HepG2 (cell line): ENCODE results near the gene GGTA1. TPM values are rescaled to one million over a fixed set of nuclear protein-coding genes. Genes with fewer than 3 reads are reported as not detected.

ENCODE experiments used
- CAMTA2 ChIP-seq: sonication (generic); formaldehyde crosslinking; IDR thresholded peaks from 2 replicates; pipeline ENCODE4 v1.4.0; 2020; ENCODE audit warnings: mild to moderate bottlenecking, missing genetic modification reagents, borderline replicate concordance
- IRF1 ChIP-seq: sonication (generic); formaldehyde crosslinking; IDR thresholded peaks from 2 replicates; pipeline ENCODE4 v1.4.0; 2020; ENCODE audit warnings: low read depth, mild to moderate bottlenecking, missing genetic modification reagents
- ISL2 ChIP-seq: sonication (generic); formaldehyde crosslinking; IDR thresholded peaks from 2 replicates; pipeline ENCODE4 v1.5.0; 2020; ENCODE audit warnings: missing genetic modification reagents
- MAFK ChIP-seq, 2 experiments: IDR thresholded peaks in 1 of 2; conservative IDR thresholded peaks in 1 of 2; 2 replicates each; pipeline ENCODE4 v1.6.1; 2011; ENCODE audit warnings: improper control_type of control experiment in 2 of 2, low read length in 2 of 2
- PHF21A ChIP-seq: sonication (generic); formaldehyde crosslinking; IDR thresholded peaks from 2 replicates; pipeline ENCODE4 v1.5.0; 2020; ENCODE audit warnings: mild to moderate bottlenecking, missing genetic modification reagents
- SNAPC2 ChIP-seq: sonication (generic); formaldehyde crosslinking; IDR thresholded peaks from 2 replicates; pipeline ENCODE4 v1.8.1; 2022; ENCODE audit warnings: mild to moderate bottlenecking, missing genetic modification reagents
- SNAPC4 ChIP-seq: sonication (generic); formaldehyde crosslinking; IDR thresholded peaks from 2 replicates; pipeline ENCODE4 v1.4.0; 2020; ENCODE audit warnings: mild to moderate bottlenecking, missing genetic modification reagents
- TBX2 ChIP-seq: sonication (generic); formaldehyde crosslinking; IDR thresholded peaks from 2 replicates; pipeline ENCODE4 v1.5.0; 2020; ENCODE audit warnings: missing genetic modification reagents, mild to moderate bottlenecking, borderline replicate concordance
- TBX3 ChIP-seq: fragments of 450-650 bp; IDR thresholded peaks from 2 replicates; pipeline ENCODE4 v1.6.1; 2017; ENCODE audit warnings: antibody characterized with exemption, mild to moderate bottlenecking, inconsistent platforms, borderline replicate concordance
- ZIK1 ChIP-seq: sonication (generic); formaldehyde crosslinking; IDR thresholded peaks from 2 replicates; pipeline ENCODE4 v1.5.0; 2020; ENCODE audit warnings: mild to moderate bottlenecking, low read depth, missing genetic modification reagents, borderline replicate concordance
- ZNF17 ChIP-seq: sonication (generic); formaldehyde crosslinking; IDR thresholded peaks from 2 replicates; pipeline ENCODE4 v1.5.0; 2020; ENCODE audit warnings: mild to moderate bottlenecking, missing genetic modification reagents
- ZNF446 ChIP-seq: sonication (generic); formaldehyde crosslinking; IDR thresholded peaks from 2 replicates; pipeline ENCODE4 v1.5.0; 2020; ENCODE audit warnings: mild to moderate bottlenecking, missing genetic modification reagents
- ZNF703 ChIP-seq: sonication (generic); formaldehyde crosslinking; IDR thresholded peaks from 2 replicates; pipeline ENCODE4 v1.5.1; 2020; ENCODE audit warnings: missing genetic modification reagents, mild to moderate bottlenecking, moderate library complexity, borderline replicate concordance
- polyA plus RNA-seq, 8 experiments: library from polyadenylated mRNA; depleted of rRNA in 3 of 8; stranded (reverse) in 7 of 8; unstranded in 1 of 8; fragments of >200 nt; fragmentation: Illumina TruSeq in 4 of 8; extraction: Trizol in 4 of 8; gene quantifications; 2 replicates each; pipeline versions ENCODE4 v1.2.1 to v1.2.3, GENCODE V29; 2011 to 2016; ENCODE audit warnings: low read depth in 4 of 8, missing spikeins in 1 of 8, mixed read lengths in 1 of 8; ENCODE audit not compliant: insufficient read depth in 1 of 8
- total RNA-seq, 5 experiments: library from RNA; depleted of rRNA; stranded (reverse); fragments of >200 nt; fragmentation: Illumina TruSeq; extraction: Trizol; gene quantifications; 2 replicates each; pipeline ENCODE4 v1.2.3, GENCODE V29; 2016; ENCODE audit warnings: low read depth in 1 of 5
- TF ChIP-seq, protein P1 (sequence below): sonication (generic); formaldehyde crosslinking; IDR thresholded peaks from 2 replicates; pipeline ENCODE4 v1.4.0; 2020; ENCODE audit warnings: mild to moderate bottlenecking, low read depth, missing genetic modification reagents
- TF ChIP-seq, protein P2 (sequence below): sonication (generic); formaldehyde crosslinking; IDR thresholded peaks from 2 replicates; pipeline ENCODE4 v1.4.0; 2020; ENCODE audit warnings: missing genetic modification reagents, mild to moderate bottlenecking, borderline replicate concordance

Gene GGTA1
- total and polyA plus RNA-seq, 2 of the 13 experiments (the other 11 are each of a cell fraction or from before 2014, with no cell fraction given): not detected

GRCh38 chr9:121545875-121546423 is 46.3 kb upstream of the GGTA1 start (continued):
- TF ChIP-seq SNAPC4 (CRISPR knock-in tag): no peak
- no peak for TF ChIP-seq TBX3
- no peak for TF ChIP-seq IRF1
- TF ChIP-seq, protein P1, sequence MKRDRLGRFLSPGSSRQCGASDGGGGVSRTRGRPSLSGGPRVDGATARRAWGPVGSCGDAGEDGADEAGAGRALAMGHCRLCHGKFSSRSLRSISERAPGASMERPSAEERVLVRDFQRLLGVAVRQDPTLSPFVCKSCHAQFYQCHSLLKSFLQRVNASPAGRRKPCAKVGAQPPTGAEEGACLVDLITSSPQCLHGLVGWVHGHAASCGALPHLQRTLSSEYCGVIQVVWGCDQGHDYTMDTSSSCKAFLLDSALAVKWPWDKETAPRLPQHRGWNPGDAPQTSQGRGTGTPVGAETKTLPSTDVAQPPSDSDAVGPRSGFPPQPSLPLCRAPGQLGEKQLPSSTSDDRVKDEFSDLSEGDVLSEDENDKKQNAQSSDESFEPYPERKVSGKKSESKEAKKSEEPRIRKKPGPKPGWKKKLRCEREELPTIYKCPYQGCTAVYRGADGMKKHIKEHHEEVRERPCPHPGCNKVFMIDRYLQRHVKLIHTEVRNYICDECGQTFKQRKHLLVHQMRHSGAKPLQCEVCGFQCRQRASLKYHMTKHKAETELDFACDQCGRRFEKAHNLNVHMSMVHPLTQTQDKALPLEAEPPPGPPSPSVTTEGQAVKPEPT (CRISPR knock-in tag): no peak
- peak; percentile 55; the same call in 1 of the 2 replicates for TF ChIP-seq PHF21A
- peak; percentile 60; the same call in 1 of the 2 replicates for TF ChIP-seq ISL2 (CRISPR knock-in tag)
- no peak for TF ChIP-seq ZNF446
- peak; percentile 32; the same call in 1 of the 2 replicates for TF ChIP-seq TBX2
- TF ChIP-seq CAMTA2 (CRISPR knock-in tag): no peak
- TF ChIP-seq, protein P2, sequence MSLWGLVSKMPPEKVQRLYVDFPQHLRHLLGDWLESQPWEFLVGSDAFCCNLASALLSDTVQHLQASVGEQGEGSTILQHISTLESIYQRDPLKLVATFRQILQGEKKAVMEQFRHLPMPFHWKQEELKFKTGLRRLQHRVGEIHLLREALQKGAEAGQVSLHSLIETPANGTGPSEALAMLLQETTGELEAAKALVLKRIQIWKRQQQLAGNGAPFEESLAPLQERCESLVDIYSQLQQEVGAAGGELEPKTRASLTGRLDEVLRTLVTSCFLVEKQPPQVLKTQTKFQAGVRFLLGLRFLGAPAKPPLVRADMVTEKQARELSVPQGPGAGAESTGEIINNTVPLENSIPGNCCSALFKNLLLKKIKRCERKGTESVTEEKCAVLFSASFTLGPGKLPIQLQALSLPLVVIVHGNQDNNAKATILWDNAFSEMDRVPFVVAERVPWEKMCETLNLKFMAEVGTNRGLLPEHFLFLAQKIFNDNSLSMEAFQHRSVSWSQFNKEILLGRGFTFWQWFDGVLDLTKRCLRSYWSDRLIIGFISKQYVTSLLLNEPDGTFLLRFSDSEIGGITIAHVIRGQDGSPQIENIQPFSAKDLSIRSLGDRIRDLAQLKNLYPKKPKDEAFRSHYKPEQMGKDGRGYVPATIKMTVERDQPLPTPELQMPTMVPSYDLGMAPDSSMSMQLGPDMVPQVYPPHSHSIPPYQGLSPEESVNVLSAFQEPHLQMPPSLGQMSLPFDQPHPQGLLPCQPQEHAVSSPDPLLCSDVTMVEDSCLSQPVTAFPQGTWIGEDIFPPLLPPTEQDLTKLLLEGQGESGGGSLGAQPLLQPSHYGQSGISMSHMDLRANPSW (CRISPR knock-in tag): no peak
- no peak for TF ChIP-seq SNAPC2 (CRISPR knock-in tag)
- no peak for TF ChIP-seq ZNF703 (CRISPR knock-in tag)
- no peak for TF ChIP-seq MAFK (conservative IDR thresholded peaks at IDR 0.05 in 1 of 2, IDR thresholded peaks at IDR 0.05 in 1 of 2; ENCODE audit: low read length in 2 of 2)
- TF ChIP-seq ZIK1: no peak
- no peak for TF ChIP-seq ZNF17 (CRISPR knock-in tag)
